Activated B cell treated with CpG ODN at 0.5 μM for 24 hours (primary cell): ENCODE data around the gene CEACAM4. TPM values are rescaled to one million over a fixed set of nuclear protein-coding genes. Genes with fewer than 3 reads are reported as not detected.
"Not testable (repeated sequence)": the region's sequence is repeated elsewhere in the genome, so short reads cannot be mapped to it uniquely, and the experiment has no call there.

Experiments used
- ATAC-seq: fragments of 200-7000 bp; cut with Tn5 transposase; one replicate; pipeline ENCODE4 v1.10.0; 2021; ENCODE audit warnings: low read depth, mild to moderate bottlenecking, moderate library complexity
- CTCF ChIA-PET: fragments of 350-600 bp; sonication (Branson Sonifier 250); formaldehyde crosslinking; loops from one replicate; lab custom pipeline; 2021; ENCODE audit warnings: antibody characterized with exemption; lab: Charles Lee
- POLR2A ChIA-PET: fragments of 350-600 bp; sonication (Branson Sonifier 250); formaldehyde crosslinking; loops from one replicate; lab custom pipeline; 2021; ENCODE audit warnings: antibody characterized with exemption; lab: Charles Lee
- DNase-seq: peaks from one replicate; pipeline ENCODE4 v3.0.0; 2022
- H3K27ac Mint-ChIP-seq: one replicate; pipeline ENCODE4 v1.8.0; 2020; ENCODE audit warnings: mixed read lengths
- H3K27me3 Mint-ChIP-seq: one replicate; pipeline ENCODE4 v1.8.0; 2021; ENCODE audit warnings: mixed read lengths
- H3K36me3 Mint-ChIP-seq: one replicate; pipeline ENCODE4 v1.8.0; 2021; ENCODE audit warnings: low read depth, mixed read lengths
- H3K4me1 Mint-ChIP-seq: one replicate; pipeline ENCODE4 v1.8.0; 2021; ENCODE audit warnings: mixed read lengths
- H3K4me3 Mint-ChIP-seq: one replicate; pipeline ENCODE4 v1.8.0; 2020; ENCODE audit warnings: mild to moderate bottlenecking, mixed read lengths
- H3K9me3 Mint-ChIP-seq: one replicate; pipeline ENCODE4 v1.8.0; 2020; ENCODE audit warnings: mixed read lengths
- intact Hi-C: fragments of 100-400 bp; cut with micrococcal nuclease; formaldehyde crosslinking; loops from one replicate; pipeline ENCODE4 v1.15.1; 2024
- total RNA-seq: library from RNA; stranded (reverse); gene quantifications from 2 replicates; pipeline ENCODE4 v1.2.3, GENCODE V29; 2022
- TF ChIP-seq, protein P1 (sequence below): fragments of 200-600 bp; IDR thresholded peaks from one replicate; pipeline ENCODE4 v1.8.0; 2022; ENCODE audit warnings: antibody characterized with exemption, mild to moderate bottlenecking

Gene CEACAM4
- total RNA-seq, 1 donor from 2014 or later = not detected

DNA sequence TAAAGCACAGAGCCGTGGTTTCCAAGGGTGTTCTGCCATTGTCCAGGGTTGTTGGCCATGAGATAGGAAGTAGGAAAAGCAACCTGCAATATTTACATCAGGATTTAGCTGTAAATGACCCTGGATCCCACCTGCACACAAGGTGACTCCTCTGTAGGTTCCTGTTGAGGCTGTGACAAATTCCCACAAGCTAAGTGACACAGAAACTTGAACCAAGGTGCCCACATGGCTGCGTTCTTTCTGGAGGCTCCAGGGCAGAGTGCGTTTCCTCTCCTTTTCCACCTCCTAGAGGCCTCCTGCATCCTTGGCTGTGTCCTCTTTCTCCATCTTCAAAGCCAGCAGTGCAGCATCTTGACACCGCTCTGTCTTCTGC is 39.0 kb downstream of the CEACAM4 start:
- H3K27me3 Mint-ChIP-seq = peaks cover 4% of the 10 kb centered on the region
- ChIA-PET CTCF (no interaction called here), POLR2A (interaction anchor here (0.6 to 0.9 kb wide), 2 partner anchors 12 to 38 kb away, joined by 3 read pairs; partner anchors contain the start of gene CEACAM21)
- intact Hi-C loops = no loop called here
- H3K9me3 Mint-ChIP-seq = peaks cover 6% of the 10 kb centered on the region
- H3K36me3 Mint-ChIP-seq = peaks cover 50% of the 10 kb centered on the region
- H3K4me1 Mint-ChIP-seq = no peaks in the 10 kb centered on the region
- ATAC-seq (no peak), DNase-seq (no peak)
- TF ChIP-seq, protein P1, sequence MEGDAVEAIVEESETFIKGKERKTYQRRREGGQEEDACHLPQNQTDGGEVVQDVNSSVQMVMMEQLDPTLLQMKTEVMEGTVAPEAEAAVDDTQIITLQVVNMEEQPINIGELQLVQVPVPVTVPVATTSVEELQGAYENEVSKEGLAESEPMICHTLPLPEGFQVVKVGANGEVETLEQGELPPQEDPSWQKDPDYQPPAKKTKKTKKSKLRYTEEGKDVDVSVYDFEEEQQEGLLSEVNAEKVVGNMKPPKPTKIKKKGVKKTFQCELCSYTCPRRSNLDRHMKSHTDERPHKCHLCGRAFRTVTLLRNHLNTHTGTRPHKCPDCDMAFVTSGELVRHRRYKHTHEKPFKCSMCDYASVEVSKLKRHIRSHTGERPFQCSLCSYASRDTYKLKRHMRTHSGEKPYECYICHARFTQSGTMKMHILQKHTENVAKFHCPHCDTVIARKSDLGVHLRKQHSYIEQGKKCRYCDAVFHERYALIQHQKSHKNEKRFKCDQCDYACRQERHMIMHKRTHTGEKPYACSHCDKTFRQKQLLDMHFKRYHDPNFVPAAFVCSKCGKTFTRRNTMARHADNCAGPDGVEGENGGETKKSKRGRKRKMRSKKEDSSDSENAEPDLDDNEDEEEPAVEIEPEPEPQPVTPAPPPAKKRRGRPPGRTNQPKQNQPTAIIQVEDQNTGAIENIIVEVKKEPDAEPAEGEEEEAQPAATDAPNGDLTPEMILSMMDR = no peak
- no peak overlapping the region for H3K4me3 Mint-ChIP-seq
- H3K27ac Mint-ChIP-seq = no peak overlapping the region

DNA sequence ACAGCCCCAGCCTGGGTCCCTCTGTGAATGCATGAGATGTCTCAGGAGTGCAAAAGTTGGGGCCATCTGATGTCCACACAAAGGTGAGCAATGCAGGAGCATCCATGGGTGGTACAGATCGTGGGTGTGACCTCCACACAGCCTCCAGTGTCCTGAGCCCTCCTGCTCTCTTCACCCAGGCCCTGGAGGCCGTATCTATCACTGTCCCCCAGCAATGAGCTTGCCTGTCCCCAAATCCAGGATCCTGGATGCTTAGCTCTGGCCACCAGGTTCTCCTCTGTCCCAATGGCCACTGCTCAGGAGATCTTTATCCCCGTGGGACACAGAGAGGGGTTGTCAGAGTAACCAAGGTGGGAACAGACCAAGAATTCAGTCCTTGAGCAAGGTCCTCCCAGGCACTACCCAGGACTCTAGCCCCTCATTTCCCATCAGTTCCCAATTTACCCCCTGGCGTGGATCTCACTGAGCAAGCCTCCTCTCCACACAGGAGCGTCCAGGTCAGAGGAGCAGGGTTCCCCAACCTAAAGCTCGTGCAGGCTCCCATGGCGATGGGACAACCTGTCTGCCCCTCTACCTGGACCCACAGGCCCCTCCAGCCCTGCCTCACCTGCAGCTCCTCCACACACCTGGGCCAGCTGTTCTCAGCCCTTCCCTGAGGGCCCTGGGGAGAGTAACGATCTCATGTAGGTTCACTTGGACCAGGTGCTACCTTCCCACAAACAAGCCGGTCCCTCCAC is 39.6 kb downstream of the CEACAM4 start:
- CTCF ChIA-PET = no interaction called here
- ATAC-seq = no peak

DNA sequence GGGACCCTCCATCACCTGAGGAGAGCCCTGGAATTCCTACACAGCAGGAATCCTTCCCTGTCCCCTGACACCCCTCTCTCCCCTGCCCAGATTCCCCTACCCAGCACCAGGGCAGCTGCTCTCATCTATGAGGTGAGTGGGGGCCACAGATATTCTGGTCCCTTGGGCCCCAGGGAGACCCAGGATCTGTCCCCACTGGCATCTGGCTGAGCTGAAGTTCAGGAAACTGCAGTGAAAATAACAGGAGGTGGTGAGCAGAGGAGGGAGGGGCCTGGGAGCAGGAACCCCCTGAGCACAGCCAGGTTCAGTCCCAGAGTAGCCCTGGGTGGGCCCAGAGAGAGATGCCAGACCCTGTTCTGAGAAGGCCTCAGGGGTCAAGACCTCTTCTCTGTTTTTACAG is 40.8 kb downstream of the CEACAM4 start:
- H3K27me3 Mint-ChIP-seq = no peaks in the 10 kb centered on the region
- H3K36me3 Mint-ChIP-seq = peaks cover 67% of the 10 kb centered on the region
- ChIA-PET POLR2A (interaction anchor here (1.1 kb wide), 1 partner anchor 10 kb away, joined by 3 read pairs; the partner anchor contains the start of gene CEACAM21), CTCF (no interaction called here)
- no peak overlapping the region for H3K4me3 Mint-ChIP-seq
- H3K4me1 Mint-ChIP-seq = no peaks in the 10 kb centered on the region
- ATAC-seq (no peak), DNase-seq (no peak)
- intact Hi-C loops = no loop called here
- TF ChIP-seq, protein P1 = no peak
- no peak overlapping the region for H3K27ac Mint-ChIP-seq
- peaks cover 16% of the 10 kb centered on the region for H3K9me3 Mint-ChIP-seq

More for the DNA sequence above, 39.6 kb downstream of the CEACAM4 start:
- Mint-ChIP-seq H3K36me3 (peaks cover 55% of the 10 kb centered on the region), H3K9me3 (peaks cover 7% of the 10 kb centered on the region), H3K27ac (no peak overlapping the region), H3K27me3 (peaks cover 2% of the 10 kb centered on the region), H3K4me3 (no peak overlapping the region), H3K4me1 (no peaks in the 10 kb centered on the region)
- intact Hi-C loops = no loop called here
- no peak for DNase-seq
- TF ChIP-seq, protein P1 = no peak
- POLR2A ChIA-PET = interaction anchor here (0.9 kb wide), 1 partner anchor 11 kb away, joined by 3 read pairs; the partner anchor contains the start of gene CEACAM21

DNA sequence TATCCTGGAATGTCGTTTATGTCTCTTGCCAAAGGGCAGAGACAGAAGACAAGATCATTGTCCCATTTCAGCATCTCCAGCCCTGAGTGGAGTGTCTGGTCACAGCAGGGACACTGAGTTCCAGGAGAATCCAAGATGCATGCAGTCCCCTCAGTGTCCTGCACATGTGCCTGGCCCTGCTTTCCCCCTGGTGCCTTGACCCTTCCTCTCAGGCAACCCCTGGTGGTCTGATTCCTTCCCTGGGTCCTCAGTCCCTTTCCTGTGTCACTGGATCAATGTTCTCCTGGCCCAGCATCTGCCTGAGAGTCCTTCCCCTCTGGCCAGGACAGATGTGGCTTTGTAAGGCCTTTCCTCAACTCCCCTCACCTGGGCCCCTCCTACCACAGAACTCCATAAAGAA is 41.9 kb downstream of the CEACAM4 start:
- no peak overlapping the region for H3K27ac Mint-ChIP-seq
- ATAC-seq = no peak
- intact Hi-C loops = no loop called here
- TF ChIP-seq, protein P1 = no peak
- peaks cover 16% of the 10 kb centered on the region for H3K9me3 Mint-ChIP-seq
- ChIA-PET POLR2A (no interaction called here), CTCF (no interaction called here)
- H3K4me1 Mint-ChIP-seq = no peaks in the 10 kb centered on the region
- no peak for DNase-seq
- H3K27me3 Mint-ChIP-seq = no peaks in the 10 kb centered on the region
- H3K4me3 Mint-ChIP-seq = no peak overlapping the region
- peaks cover 79% of the 10 kb centered on the region for H3K36me3 Mint-ChIP-seq

DNA sequence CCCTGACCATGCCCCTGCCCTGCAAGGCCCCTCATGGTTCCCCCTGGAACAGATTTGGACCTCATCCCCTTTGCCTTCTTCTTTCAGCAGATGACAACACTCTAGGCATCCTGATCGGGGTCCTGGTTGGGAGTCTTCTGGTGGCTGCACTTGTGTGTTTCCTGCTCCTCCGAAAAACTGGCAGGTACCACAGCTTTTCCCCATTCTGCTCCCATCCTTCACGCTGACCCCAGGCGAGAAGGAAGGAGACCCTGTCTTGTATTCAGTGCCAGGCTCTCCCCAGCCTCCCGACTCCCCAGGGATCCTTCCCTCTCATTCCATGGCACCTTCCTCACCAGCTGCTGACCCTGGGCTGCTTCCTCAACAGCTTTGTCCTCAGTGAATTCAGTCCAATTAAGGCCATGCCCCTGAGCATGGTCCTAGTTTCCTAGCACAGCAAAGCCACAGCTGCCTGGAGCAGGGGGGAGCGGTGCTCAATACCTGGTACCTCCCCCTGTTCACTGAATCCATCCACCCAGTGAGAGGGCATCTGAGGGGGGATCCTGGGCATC is 42.5 kb downstream of the CEACAM4 start:
- CTCF ChIA-PET = no interaction called here

DNA sequence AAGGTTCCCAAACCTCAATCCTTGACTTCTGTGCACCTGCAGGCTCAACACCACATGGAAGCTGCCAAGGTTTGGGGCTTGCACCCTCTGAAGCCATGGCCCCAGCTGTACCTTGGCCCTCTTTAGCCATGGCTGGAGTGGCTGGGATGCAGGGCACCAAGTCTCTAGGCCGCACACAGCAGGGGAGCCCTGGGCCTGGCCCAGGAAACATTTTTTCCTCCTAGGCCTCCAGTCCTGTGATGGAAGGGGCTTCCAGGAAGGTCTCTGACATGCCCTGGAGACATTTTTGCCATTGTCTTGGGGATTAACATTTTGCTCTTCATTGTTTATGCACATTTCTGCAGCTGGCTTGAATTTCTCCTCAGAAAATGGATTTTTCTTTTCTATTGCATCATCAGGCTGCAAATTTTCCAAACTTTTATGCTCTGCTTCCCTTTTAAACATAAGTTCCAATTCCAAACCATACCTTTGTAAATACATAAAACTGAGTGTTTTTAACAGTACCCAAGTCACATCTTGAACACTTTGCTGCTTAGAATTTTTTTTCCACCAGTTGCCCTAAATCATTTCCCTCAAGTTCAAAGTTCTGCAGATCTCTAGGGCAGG is 44.2 kb downstream of the CEACAM4 start:
- H3K4me1 Mint-ChIP-seq, DNase-seq, intact Hi-C loops, H3K27me3 Mint-ChIP-seq, H3K27ac Mint-ChIP-seq, H3K4me3 Mint-ChIP-seq, ATAC-seq: not testable (repeated sequence)
- CTCF ChIA-PET = interaction anchor here (1.0 to 1.3 kb wide), 2 partner anchors 14 to 97 kb away, joined by 3 to 4 read pairs; no protein-coding TSS in a partner anchor
- POLR2A ChIA-PET = interaction anchor here (0.6 kb wide), 1 partner anchor 243 kb away, joined by 6 read pairs; no protein-coding TSS in a partner anchor
- peaks cover 16% of the 10 kb centered on the region for H3K9me3 Mint-ChIP-seq
- peaks cover 85% of the 10 kb centered on the region for H3K36me3 Mint-ChIP-seq

More for the DNA sequence above, 42.5 kb downstream of the CEACAM4 start:
- Mint-ChIP-seq H3K4me3 (no peak overlapping the region), H3K4me1 (no peaks in the 10 kb centered on the region), H3K36me3 (peaks cover 85% of the 10 kb centered on the region), H3K27ac (no peak overlapping the region), H3K27me3 (no peaks in the 10 kb centered on the region), H3K9me3 (peaks cover 16% of the 10 kb centered on the region)
- TF ChIP-seq, protein P1 = no peak
- POLR2A ChIA-PET = no interaction called here
- ATAC-seq = no peak
- intact Hi-C loops = no loop called here
- no peak for DNase-seq

DNA sequence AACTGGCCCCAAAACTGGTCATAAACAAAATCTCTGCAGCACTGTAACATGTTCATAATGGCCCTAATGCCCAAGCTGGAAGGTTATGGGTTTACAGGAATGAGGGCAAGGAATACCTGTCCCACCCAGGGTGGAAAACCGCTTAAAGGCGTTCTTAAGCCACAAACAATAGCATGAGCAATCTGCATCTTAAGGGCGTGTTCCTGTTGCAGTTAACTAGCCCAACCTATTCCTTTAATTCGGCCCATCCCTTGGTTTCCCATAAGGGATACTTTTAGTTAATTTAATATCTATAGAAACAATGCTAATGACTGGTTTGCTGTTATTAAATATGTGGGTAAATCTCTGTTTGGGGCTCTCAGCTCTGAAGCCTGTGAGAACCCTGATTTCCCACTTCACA is 45.8 kb downstream of the CEACAM4 start:
- DNase-seq, intact Hi-C loops, H3K4me3 Mint-ChIP-seq, ATAC-seq, H3K27me3 Mint-ChIP-seq, H3K27ac Mint-ChIP-seq: not testable (repeated sequence)
- POLR2A ChIA-PET = interaction anchor here (0.6 kb wide), 1 partner anchor 252 kb away, joined by 8 read pairs; no protein-coding TSS in a partner anchor
- CTCF ChIA-PET = interaction anchor here (1.0 kb wide), 1 partner anchor 132 kb away, joined by 3 read pairs; no protein-coding TSS in a partner anchor
- peaks cover 15% of the 10 kb centered on the region for H3K4me1 Mint-ChIP-seq
- H3K36me3 Mint-ChIP-seq = peaks cover 78% of the 10 kb centered on the region
- H3K9me3 Mint-ChIP-seq = peaks cover 16% of the 10 kb centered on the region
